Measurements from ENCODE around the gene ETNK1.

Gene ETNK1

DNA sequence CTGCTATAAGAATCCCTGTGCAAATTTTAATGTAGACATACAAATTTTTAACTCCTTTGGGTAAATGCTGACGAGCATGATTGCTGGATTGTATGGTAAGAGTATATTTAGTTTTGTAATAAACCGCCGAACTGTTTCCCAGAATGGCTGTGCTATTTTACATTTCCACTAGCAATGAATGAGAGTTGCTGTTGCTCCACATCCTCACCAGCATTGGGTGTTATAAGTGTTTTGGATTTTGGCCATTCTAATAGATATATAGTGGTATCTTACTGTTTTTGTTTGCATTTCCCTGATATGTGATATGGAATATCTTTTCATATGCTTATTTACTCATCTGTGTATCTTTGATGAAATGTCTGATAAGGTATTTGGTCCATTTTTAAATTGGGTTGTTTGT lies 23.7 kb downstream of the ETNK1 start:
- Histone ChIP-seq H3K4me3 (ENCODE audit: low read depth, low read length) (no peak overlapping the region), H3K9me3 (no peaks in the 10 kb centered on the region), H3K36me3 (peaks cover 3% of the 10 kb centered on the region), H3K4me1 (no peaks in the 10 kb centered on the region), H3K27me3 (no peaks in the 10 kb centered on the region)
- DNase-seq, result no peak
- TF ChIP-seq, protein P1, sequence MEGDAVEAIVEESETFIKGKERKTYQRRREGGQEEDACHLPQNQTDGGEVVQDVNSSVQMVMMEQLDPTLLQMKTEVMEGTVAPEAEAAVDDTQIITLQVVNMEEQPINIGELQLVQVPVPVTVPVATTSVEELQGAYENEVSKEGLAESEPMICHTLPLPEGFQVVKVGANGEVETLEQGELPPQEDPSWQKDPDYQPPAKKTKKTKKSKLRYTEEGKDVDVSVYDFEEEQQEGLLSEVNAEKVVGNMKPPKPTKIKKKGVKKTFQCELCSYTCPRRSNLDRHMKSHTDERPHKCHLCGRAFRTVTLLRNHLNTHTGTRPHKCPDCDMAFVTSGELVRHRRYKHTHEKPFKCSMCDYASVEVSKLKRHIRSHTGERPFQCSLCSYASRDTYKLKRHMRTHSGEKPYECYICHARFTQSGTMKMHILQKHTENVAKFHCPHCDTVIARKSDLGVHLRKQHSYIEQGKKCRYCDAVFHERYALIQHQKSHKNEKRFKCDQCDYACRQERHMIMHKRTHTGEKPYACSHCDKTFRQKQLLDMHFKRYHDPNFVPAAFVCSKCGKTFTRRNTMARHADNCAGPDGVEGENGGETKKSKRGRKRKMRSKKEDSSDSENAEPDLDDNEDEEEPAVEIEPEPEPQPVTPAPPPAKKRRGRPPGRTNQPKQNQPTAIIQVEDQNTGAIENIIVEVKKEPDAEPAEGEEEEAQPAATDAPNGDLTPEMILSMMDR (IDR thresholded peaks at IDR 0.05; ENCODE audit: low read depth, low read length), result no peak

DNA sequence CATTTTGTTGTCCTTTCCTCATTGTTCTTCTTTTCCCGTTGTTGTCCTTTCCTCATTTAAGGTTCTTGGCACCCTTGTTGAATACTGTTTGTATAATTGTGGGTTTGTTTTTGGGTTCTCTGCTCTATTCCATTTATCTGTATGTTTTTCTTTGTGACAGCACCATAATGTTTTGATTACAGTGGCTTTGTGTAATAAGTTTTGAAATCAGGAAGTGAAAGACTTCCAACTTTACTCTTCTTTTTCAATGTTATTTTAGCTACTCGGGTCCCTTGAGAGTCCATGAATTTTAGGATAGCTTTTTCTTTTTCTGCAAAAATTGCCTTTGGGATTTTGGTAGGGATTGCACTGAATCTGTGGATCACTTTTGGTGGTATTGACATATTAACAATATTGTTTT lies 28.1 kb downstream of the ETNK1 start:
- H3K4me1 ChIP-seq, result no peaks in the 10 kb centered on the region; the same call in 1 of the 2 replicates
- H3K4me3 ChIP-seq (ENCODE audit: low read depth, low read length), result no peak overlapping the region
- H3K27me3 ChIP-seq, result no peaks in the 10 kb centered on the region
- no peaks in the 10 kb centered on the region for H3K9me3 ChIP-seq
- TF ChIP-seq, protein P1 (IDR thresholded peaks at IDR 0.05; ENCODE audit: low read depth, low read length), result no peak
- H3K36me3 ChIP-seq, result no peaks in the 10 kb centered on the region
- no peak for DNase-seq

DNA sequence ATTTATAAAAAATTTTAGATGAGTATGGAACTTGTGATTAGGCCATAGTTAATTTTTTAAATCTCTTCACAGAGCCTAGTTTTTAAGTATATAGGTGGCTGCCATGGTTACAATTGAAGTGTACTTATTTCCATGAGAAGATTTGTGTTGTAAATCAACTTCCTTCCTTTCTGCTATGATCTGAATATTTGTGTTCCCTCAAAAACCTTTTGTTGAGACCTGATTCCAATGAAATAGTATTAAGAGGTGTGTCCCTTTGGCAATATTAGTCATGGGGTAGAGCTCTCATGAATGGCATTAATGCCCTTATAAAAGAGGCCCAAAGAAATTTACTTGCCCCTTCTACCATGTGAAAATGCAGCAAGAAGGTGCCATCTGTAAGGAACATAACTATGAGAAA lies 28.8 kb downstream of the ETNK1 start:
- no peaks in the 10 kb centered on the region; the same call in 1 of the 2 replicates for H3K4me1 ChIP-seq
- H3K36me3 ChIP-seq, result no peaks in the 10 kb centered on the region
- H3K4me3 ChIP-seq (ENCODE audit: low read depth, low read length), result no peak overlapping the region
- H3K27me3 ChIP-seq, result no peaks in the 10 kb centered on the region
- DNase-seq, result no peak
- H3K9me3 ChIP-seq, result no peaks in the 10 kb centered on the region
- TF ChIP-seq, protein P1 (IDR thresholded peaks at IDR 0.05; ENCODE audit: low read depth, low read length), result no peak

DNA sequence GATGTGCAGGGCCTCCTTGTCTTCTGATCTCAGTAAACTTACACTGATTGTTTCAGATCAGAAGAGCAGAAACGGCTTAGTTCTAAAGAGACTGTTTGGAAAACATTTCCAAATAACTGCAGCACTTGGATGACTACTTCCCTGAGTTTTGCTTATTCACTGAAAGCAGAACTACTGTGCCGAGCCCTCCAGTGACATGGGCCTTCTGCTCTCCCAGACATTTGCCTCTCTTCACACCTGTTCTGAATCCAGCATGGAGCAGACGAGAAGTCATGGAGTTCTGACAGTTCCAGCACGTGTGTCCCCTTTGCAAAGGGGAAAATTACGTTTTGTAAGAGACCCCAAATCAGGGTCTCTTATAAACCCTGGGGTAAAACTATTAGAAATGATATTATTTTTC lies 31.4 kb downstream of the ETNK1 start:
- H3K27me3 ChIP-seq, result no peaks in the 10 kb centered on the region
- no peak overlapping the region for H3K4me3 ChIP-seq (ENCODE audit: low read depth, low read length)
- TF ChIP-seq, protein P1 (IDR thresholded peaks at IDR 0.05; ENCODE audit: low read depth, low read length), result no peak
- no peaks in the 10 kb centered on the region for H3K9me3 ChIP-seq
- peaks cover 1% of the 10 kb centered on the region for H3K36me3 ChIP-seq
- DNase-seq, result no peak
- H3K4me1 ChIP-seq, result no peaks in the 10 kb centered on the region; the same call in 1 of the 2 replicates

DNA sequence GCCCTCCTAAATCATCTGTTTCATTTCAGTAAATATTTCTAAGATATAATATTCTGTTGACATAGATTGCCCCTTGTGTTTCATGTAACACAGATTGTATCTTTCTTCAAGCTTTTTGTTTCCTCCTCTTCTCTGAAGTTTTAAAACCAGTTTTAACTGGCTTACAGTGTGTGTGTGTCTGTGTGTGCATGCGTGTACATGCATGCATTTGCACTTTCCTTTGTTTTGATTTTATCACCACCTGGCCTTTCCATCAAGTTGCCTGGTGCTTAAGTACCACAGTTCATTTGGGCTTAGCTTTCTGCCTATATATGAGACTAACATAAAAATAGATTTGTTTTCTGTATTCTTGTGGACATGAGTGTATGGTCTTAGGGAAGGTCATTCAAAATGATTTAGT lies 31.9 kb downstream of the ETNK1 start:
- TF ChIP-seq, protein P1 (IDR thresholded peaks at IDR 0.05; ENCODE audit: low read depth, low read length), result no peak
- DNase-seq, result no peak
- Histone ChIP-seq H3K36me3 (peaks cover 3% of the 10 kb centered on the region), H3K4me1 (no peaks in the 10 kb centered on the region; the same call in 1 of the 2 replicates), H3K27me3 (no peaks in the 10 kb centered on the region), H3K9me3 (no peaks in the 10 kb centered on the region), H3K4me3 (ENCODE audit: low read depth, low read length) (no peak overlapping the region)

DNA sequence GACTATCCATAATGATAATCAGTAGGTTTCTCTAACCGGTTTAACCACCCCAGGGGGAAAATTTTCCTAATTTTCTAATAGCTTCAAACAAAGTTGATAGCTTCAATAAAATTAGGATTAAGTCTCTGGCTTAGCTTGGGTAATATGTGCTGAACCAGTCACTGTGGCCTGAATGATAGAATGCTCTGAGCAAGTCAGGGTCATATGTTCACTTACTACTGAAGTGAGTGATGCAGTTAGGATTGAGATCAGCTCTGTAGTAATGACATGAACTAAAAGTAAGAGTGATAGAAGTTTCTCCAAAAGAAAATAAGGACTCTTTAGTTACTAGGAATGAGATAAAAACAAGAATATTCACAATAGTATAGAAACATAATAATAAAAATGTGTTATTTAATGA lies 32.6 kb downstream of the ETNK1 start:
- DNase-seq, result no peak

More for the DNA sequence above, 32.6 kb downstream of the ETNK1 start:
- Histone ChIP-seq H3K9me3 (no peaks in the 10 kb centered on the region), H3K4me1 (no peaks in the 10 kb centered on the region; the same call in 1 of the 2 replicates), H3K4me3 (ENCODE audit: low read depth, low read length) (no peak overlapping the region), H3K27me3 (no peaks in the 10 kb centered on the region), H3K36me3 (peaks cover 3% of the 10 kb centered on the region)
- TF ChIP-seq, protein P1 (IDR thresholded peaks at IDR 0.05; ENCODE audit: low read depth, low read length), result no peak

Measured in BE2C (cell line).